GM18502 (cell line): ENCODE data around the gene SDHAF2.
"Not testable (repeated sequence)": the region's sequence is repeated elsewhere in the genome, so short reads cannot be mapped to it uniquely, and the experiment has no call there.

Experiments used
- ATAC-seq: cut with Tn5 transposase; IDR thresholded peaks from one replicate; pipeline ENCODE4 v1.9.1; 2021; ENCODE audit warnings: mild to moderate bottlenecking; ENCODE audit not compliant: unreplicated experiment, poor library complexity

SDHAF2 gene

DNA sequence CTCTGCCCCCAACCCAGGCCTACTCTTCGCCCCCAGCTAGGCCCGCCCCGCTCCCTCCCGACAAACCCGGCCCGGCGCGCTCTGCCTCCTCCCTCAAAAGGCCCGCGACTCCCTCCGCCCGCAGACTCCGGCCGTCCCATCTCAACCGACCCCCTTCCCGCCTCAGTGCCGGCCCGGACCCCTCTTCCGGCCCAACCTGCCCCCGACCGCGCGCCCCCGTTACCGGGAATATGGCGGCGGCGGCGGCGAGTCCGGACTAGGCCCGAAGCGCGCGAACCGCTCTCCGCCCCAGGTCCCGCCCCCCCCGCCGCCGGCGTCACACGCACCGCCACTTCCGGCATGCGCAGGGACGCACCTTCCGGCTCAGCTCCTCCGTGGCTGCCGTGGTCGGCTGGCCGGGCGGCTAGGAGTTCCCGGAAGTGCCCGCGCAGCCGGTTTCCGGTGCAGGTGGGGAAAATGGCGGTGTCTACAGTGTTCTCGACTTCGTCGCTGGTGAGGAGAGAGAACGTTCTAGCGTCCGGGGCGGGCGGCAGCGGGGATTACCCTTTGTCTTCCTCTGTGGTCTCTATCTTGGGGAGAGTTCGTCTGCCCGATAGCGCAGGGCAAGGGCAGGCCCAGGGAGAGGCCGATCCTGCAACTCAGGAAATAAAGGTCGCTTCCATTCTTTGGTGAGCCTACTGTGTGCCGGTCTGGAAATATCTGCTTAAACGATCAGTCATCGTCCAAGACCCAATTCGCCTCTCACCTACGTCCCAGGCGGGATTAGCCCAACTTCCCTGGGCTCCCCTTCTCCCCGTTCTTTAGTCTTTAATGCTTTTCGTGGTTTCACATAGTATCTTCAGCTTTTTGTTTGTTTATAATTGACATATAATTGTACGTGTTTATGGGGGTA lies at the start of gene SDHAF2, which contains the start of gene CPSF7:
Gene SDHAF2 (plus strand): TSS at position 434 of the 892 bp plus-strand sequence. CDS start 23 bp downstream, at position 457.
Gene CPSF7 (minus strand): TSS at position 285 of the 892 bp plus-strand sequence. CDS start 740 bp downstream, outside the sequence.
- peak; percentile 88 for ATAC-seq

DNA sequence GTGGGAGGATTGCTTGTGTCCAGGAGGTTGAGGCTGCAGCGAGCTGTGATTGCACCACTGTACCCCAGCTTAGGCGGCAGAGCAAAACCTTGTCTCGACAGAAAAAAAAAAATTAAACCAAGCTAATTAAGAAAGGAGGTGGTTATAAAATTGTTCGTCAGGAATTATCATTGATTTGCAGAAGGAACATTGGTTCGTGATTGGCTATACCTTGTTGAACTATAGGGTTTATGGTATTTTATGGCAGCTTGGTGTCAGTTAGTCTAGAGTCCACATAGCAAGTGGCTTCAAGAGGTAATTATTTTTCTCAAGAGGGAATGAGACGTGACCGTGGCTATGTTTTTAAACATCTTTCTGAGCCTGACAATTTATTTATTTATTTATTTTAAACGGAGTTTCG lies 49.0 kb upstream of the SDHAF2 start:
- no peak for ATAC-seq

DNA sequence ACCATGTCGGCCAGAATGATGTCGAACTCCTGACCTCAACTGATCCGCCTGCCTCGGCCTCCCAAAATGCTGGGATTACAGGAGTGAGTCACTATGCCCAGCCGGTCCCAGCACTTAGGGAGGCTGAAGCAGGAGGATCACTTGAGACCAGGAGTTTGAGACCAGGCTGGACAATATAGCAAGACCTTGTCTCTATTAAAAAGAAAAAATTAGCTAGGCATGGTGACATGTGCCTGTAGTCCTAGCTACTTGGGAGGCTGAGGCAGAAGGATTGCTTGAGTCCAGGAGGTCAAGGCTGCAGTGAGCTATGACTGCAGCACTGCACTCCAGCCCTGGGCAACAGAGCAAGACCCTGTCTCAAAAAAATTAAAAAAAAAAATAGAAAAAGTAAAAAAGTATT lies 46.1 kb upstream of the SDHAF2 start:
- not testable (repeated sequence) for ATAC-seq

DNA sequence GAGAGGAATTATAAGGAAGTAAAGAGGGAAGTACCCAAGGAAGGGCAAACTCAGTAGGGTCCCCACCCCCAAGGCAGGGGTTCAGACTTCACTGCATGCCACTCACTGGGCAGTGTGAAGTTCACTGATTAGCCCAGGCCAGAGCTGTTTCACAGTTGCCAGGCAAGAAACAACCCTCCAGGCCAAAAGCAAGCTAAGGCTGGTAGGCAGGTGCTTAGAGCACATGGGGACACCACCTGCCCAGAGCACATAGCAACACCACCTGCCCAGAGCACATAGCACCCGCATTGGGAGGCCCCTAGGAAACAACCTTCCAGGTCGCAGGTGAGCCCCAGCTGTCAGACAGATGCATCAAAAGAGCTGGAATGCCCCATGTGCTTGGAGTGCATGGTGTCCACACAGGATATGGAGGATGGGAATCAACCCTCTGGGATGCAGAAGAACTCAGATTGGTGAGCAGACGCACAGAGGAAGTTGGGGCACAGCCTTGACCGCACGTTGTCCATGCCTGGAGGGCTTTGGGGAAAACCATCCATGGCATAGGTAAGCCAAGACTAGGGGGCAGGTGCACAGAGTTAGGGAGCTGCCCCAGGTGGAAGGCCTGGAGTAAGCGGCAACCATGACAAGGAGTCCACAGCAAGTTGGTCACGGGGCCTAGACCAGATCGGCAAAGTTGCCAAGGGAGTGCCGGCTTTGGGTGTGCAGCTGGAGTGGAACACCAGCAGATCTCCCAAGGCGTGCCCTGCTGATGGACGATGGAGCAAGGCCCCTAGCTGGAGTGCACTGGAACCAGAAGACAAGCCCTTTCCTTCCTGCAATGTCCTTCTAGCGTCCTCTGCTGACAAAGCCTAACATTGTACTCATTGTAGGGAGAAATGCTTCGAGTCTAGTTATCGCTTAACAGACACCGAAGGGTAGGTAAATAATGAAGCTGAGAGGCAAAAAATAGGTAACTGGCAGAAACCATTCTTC lies 45.4 kb upstream of the SDHAF2 start:
- no peak for ATAC-seq

DNA sequence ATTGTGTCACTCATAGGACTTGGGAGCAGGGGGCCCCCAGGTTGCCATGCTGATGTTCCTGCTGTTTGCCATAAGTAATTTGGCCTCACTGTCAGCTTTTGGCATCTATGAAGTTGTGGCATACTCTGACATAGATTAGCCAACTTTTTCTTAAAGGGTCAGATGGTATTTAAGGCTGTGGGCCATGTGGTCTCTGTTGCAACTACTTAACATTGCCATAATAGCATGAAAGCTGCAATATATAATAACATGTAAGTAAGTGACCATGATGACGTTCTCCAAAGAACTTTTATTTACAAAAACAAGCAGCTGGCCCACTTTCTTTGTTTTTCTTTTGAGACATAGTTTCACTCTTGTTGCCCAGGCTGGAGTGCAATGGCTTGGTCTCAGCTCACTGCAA lies 39.8 kb upstream of the SDHAF2 start:
- no peak for ATAC-seq

DNA sequence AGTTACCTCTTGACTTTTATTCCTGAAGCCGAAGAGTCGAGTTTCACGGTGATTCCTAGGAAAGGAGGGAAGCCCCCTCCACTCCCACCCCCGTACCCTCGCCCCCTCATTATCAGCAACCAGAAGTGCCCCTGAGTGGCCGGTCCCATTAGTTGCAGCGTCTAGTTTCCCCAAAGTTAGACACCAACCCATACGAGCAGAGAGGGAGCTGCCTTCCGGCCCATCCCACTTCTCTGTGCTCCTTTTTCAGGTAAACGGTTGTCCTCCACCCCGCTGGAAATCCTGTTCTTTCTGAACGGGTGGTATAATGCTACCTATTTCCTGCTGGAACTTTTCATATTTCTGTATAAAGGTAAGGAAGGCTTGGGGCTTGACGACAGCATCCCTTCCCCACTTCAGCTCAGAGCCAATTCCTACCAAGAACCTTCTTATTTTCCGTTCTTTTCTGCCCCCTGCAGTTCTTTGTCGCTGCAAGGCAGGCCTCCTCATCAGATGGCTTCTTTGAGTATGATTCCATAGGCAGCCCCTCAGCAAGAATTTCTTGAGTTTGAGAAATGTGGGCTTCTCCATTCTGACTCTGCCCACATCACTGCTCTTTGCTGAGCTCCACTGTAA lies 36.8 kb upstream of the SDHAF2 start:
- peak; percentile 16 for ATAC-seq

DNA sequence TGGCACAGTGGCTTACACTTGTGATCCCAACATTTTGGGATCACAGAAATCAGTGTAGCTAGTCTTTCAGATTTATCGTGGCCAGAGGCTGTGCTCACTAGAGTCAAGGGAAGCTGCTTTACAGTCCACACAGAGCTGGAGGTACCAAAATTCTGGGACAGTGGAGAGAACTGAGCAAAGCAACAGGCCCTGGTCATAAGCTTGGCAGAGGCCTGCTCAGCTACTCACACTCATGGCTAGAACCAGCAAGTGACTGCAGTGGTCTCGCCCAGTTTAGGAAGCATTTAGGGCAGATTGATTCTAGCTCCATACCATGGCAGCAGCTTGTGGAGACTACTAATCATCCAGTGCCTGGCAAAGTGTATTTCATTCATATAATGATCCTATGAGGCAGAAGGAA lies 28.8 kb upstream of the SDHAF2 start:
- ATAC-seq, result no peak

DNA sequence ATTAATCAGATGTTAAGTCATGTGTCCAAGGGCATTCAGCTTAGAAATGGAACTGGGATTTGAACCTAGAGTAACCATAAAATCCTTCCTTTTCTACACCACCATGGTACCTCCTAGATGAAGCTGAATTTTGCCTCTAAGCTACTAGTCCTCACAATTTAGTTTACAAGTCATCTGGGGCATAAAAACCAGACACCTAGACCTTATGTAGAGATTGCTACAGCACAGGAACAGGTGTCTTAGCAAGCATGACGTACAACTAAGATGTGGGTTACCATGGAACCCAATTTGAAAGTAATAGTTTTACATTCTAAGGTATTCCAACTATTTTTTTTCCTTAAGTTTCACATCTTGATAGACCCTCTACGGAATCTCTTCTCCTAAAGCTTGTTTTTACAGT lies 28.4 kb upstream of the SDHAF2 start:
- ATAC-seq, result no peak

DNA sequence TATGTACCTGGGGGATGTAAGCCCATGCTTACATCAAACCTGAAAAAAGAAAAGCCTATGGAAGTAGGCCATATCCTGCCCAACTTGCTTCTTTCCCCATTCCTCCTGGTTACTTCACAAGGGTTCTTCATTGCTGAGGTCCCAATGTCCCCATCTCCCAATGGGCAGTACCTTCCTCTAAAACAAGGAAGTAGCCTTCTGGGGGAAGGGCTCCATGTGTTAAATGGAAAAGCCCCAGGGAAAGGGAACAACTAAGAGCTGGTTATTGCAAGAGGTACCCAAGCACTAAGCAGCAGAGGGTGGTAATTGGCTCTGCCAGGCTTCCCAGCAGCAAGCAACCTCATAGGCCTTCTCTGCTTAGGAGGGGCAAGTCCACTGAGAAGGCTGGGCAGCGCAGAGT lies 26.3 kb upstream of the SDHAF2 start:
- ATAC-seq, result no peak

DNA sequence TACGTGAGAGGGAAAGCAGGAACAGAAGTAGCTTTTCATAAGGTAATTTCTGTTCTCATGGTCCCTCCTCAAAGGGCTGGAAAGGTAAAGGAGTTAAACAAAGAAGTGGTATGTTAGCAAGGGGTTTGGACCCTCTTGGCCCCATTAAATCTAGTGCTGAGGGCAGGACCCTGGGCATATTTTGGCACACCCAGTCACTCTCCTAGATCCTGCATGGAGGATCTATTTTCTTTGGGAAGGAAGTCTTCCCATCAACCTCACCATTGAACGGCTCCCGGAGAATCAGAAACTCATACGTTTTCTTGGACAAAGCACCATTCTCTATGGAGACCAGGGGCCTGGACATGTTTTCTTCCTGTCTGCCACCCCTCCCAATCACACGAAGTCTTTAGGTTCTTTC lies 25.8 kb upstream of the SDHAF2 start:
- no peak for ATAC-seq

DNA sequence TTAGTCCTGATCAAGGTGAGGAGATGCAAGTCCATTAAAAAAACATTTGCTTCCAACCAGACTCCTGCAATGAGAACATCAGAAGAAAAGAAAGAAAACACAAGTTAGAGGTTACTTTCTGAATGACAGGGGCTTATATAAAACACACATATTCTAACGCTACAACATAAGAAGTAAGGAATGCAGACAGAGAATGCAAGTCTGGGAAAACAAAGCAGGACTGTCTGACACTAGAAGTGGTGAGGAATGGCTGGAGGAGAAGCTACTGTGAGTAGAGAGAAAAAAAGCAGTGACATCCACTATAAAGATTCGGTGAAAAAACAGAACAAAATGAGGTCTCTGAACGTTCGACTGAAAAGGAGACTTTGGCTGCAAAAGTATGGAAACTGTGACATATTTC lies 25.3 kb upstream of the SDHAF2 start:
- no peak for ATAC-seq

DNA sequence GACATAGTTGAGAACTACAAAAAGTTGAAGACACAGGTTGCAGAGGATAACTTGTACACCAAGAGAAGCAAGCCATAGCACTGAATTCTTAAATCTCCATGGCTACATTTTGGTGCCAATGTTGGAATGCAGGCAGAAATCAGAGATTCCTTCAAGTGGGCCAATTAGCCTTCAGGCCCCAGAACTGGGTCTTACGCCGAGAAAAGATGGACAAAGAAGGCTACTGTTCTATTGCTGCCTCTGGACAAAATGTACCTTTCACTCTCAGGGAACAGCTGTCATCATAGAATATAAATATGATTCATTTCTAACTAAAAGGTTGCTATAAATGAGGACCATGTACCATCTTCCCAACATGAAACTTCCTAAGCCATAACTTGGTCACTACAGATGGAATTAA lies 23.9 kb upstream of the SDHAF2 start:
- ATAC-seq, result no peak

DNA sequence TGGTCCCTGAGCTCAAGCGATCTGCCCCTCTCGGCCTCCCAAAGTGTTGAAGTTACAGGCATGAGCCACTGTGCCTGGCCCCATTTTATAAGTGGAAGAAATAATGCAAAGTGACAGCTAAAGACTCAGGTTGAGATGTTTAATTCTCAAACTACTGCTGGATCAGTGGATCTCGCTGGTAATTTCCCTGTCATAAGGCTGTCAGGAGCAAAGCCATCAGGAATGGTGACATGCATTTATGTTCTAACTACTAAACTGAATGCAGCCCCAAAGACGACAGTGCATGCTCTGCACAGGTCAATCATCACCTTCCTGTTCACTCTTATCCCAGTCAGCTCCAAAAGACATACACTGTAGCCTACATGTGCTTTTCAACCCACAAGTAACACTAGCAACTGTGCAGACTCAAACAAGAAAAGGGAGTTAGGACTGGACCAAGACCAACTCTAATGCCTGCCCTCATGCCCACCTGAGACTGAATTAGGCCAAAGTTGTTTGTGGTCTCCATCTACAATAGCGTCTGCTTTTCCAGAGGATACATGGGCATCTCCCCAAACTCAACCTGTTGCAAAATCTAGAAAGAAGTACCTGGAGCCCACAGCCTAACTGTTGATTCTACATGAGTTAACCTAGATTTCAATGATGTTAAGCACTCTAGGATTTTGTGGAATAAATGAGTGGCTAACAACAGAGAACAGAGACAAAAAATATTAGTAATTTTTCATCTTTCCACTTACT lies 22.8 kb upstream of the SDHAF2 start:
- ATAC-seq, result no peak

DNA sequence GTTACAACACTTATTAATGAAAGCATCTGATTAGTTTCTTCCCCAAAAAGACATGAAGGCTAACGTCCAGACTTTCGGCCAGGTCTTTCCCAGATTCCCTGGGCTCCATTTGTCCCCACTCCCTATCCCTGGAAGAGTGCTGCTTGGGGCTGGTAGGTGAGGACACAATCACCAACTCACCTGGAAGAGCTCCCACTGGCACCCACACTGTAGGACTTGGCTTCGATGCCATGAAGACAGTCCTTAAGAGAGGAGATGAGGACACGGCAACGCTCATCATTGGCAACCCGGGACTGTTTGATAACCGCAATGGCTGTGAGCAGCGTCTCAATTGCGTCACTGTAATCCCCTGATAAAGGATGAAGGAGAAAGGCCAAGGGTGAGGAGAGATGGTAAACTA lies 18.3 kb upstream of the SDHAF2 start:
- no peak for ATAC-seq

DNA sequence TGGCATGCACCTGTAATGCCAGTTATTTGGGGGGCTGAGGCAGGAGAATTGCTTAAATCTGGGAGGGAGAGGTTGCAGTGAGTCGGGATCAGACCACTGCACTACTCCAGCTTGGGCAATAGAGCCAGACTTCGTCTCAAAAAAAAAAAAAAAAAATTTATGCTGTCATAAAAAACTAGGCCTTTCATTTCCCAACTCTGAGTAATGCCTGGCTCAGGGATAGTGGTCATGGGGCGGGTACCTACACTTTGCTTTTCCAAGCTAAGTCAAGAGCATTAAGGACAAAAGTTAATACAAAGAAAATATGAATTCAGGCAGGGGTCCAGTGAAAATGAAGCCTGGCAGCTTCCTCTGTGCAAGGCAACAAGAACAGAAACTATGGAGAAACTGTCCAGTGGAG lies 16.4 kb upstream of the SDHAF2 start:
- no peak for ATAC-seq

DNA sequence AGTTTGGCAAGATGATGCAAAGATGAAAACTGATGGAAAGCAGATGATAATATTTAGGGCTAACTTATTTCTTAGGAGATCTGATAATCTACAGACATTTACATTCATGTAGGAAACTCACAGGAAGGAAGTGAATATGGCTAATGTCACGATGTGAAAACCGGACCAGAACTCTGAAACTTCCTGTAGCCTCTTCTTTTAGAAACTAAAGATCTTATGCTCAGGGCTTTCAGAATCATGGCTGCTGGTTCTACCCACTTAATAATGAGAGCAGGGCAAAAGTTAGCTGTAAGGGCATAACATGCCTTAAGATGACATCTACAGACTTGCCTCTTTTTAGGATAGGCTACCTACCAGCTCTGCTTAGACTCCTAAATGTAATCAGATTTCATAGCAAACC lies 15.4 kb upstream of the SDHAF2 start:
- no peak for ATAC-seq

DNA sequence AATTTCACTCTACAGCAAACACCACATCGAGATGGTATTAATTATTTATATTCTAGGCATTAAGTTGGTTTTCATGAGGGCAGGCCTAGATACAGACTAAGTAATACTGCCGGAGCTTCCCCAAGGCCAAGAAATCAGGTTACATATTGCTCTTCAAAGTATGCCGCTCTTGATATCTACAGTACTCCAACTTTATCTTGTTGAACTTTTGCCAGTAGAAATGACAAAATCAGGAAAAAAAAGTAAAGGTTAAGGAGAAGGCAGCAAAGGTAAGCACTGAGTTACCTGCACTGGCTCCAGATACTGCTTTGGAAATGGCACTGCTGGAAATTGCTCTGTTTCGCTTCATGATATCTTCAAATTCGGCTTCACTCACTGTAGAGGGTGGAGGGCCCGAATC lies 14.5 kb upstream of the SDHAF2 start:
- no peak for ATAC-seq

DNA sequence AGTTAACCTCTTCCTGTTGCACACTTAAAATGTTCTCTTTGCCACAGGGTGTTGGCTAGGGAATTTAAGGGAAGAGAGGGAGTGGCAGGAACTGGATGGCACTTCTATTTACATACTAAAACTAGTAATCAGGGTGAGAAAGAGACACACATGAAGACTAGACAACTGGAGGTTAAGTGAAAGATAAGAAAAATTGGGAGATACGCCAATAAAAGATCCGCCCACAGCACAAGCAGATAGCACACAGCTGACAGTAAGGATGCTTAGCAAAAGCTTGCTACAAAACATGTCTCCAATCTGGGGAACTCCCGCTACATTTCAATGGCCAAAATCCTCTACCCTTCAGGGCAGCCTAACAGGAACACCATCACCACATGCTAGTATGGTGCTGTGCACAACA lies 13.0 kb upstream of the SDHAF2 start:
- no peak for ATAC-seq

DNA sequence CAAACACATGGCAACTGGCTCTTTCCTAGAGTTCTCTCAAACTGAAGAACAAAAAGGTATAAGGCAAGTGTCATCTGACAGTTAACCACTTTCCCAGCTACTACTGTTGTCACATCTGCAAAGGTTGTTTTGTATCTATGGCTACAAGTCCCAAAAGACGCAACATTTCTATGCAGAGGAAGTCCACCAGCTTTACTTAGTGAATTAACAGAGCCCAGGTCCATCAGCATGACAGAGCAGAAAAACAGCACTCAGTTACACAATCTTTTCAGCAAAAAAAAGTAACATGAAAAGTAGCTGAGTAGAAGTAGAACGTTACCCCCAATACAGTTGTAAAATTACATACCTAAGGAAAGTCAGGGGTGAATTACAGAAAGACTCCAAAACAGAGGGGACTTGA lies 12.3 kb upstream of the SDHAF2 start:
- ATAC-seq, result no peak

DNA sequence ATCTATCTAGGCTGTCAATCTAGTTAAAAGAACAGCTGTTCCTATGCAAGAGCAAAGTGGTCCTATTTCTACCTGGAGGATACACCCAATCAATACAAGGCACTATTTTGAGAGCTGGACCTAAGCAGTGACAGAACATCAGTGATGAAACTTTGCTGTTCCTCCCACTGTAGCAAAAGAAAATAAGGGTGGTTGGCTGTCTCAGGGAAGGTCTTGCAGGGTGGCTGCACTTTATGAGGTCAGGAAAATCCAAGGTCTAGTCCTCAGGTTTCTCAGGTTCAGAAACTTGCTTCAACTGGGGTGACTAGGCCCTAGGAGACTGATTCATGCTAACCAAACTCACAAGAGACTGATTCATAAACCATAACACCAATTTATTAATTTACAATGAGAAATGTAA lies 11.8 kb upstream of the SDHAF2 start:
- no peak for ATAC-seq
